A549 (cell line): ENCODE results near the gene YKT6.

Source experiments
- BHLHE40 ChIP-seq: IDR thresholded peaks from 2 replicates; pipeline ENCODE4 v1.6.1; 2012; ENCODE audit warnings: low read depth, low read length, inconsistent platforms
- CTCF ChIP-seq: fragments of >200 bp; sonication (Bioruptor Twin); formaldehyde crosslinking; IDR thresholded peaks from 3 replicates; pipeline ENCODE4 v1.5.1; 2016
- REST ChIP-seq: fragments of 200-600 bp; sonication (generic); IDR thresholded peaks from 2 replicates; pipeline ENCODE4 v1.6.1; 2016; ENCODE audit warnings: antibody characterized with exemption, mild to moderate bottlenecking, moderate library complexity

- TF ChIP-seq CTCF (no peak), REST (no peak), BHLHE40 (no peak)
Measured at GRCh38 chr7:44162179-44162578, 38.6 kb upstream of the YKT6 start.
